Mesenchymal stem cell (in vitro differentiated cells and primary cell): ENCODE results near the gene RERE.

ENCODE experiments used
- DNase-seq: peaks from one replicate; pipeline ENCODE4 v3.0.0-alpha.2; 2013
- H2AFZ ChIP-seq: one replicate; pipeline ENCODE4 v1.6.1; 2013; ENCODE audit warnings: low read depth, mild to moderate bottlenecking, control low read depth, inconsistent platforms, low read length, moderate library complexity
- H2AK5ac ChIP-seq: 2 replicates; pipeline ENCODE4 v1.6.1; 2013; ENCODE audit warnings: low read length, moderate library complexity, mild to moderate bottlenecking, inconsistent platforms; ENCODE audit not compliant: severe bottlenecking
- H2BK120ac ChIP-seq: one replicate; pipeline ENCODE4 v1.6.1; 2013; ENCODE audit warnings: low read depth, mild to moderate bottlenecking, inconsistent platforms, low read length, moderate library complexity
- H2BK12ac ChIP-seq, 2 experiments: one replicate each; pipeline ENCODE4 v1.6.1; 2013; ENCODE audit warnings: inconsistent platforms in 2 of 2, low read length in 2 of 2, mild to moderate bottlenecking in 2 of 2, moderate library complexity in 2 of 2, control low read depth in 1 of 2
- H2BK15ac ChIP-seq: one replicate; pipeline ENCODE4 v1.6.1; 2013; ENCODE audit warnings: mild to moderate bottlenecking, low read depth, inconsistent platforms; ENCODE audit not compliant: poor library complexity, severe bottlenecking
- H2BK5ac ChIP-seq: 2 replicates; pipeline ENCODE4 v1.6.1; 2013; ENCODE audit warnings: low read depth, mild to moderate bottlenecking, low read length, control low read depth, inconsistent platforms; ENCODE audit not compliant: poor library complexity, severe bottlenecking
- H3K14ac ChIP-seq, 2 experiments: one replicate each; pipeline ENCODE4 v1.6.1; 2013; ENCODE audit warnings: inconsistent platforms in 2 of 2, low read length in 2 of 2, control low read depth in 1 of 2, mild to moderate bottlenecking in 1 of 2, moderate library complexity in 1 of 2
- H3K18ac ChIP-seq, 2 experiments: one replicate each; pipeline ENCODE4 v1.6.1; 2013; ENCODE audit warnings: inconsistent platforms in 2 of 2, low read length in 2 of 2, control low read depth in 1 of 2, low read depth in 1 of 2, mild to moderate bottlenecking in 1 of 2
- H3K23ac ChIP-seq, 2 experiments: one replicate each; pipeline ENCODE4 v1.6.1; 2013; ENCODE audit warnings: inconsistent platforms in 2 of 2, low read length in 2 of 2, mild to moderate bottlenecking in 2 of 2, moderate library complexity in 2 of 2, control low read depth in 1 of 2
- H3K27ac ChIP-seq: 2 replicates; pipeline ENCODE4 v1.5.1; 2013; ENCODE audit warnings: mild to moderate bottlenecking, moderate library complexity, low read length, control low read depth, inconsistent platforms; ENCODE audit not compliant: poor library complexity, severe bottlenecking
- H3K27me3 ChIP-seq, 2 experiments: 2 replicates each; pipeline versions ENCODE4 v1.6.1 to v1.7.0; 2013; ENCODE audit warnings: low read length in 2 of 2, mild to moderate bottlenecking in 2 of 2, moderate library complexity in 2 of 2, control low read depth in 1 of 2, inconsistent platforms in 1 of 2; ENCODE audit not compliant: control insufficient read depth in 1 of 2, insufficient read depth in 1 of 2
- H3K36me3 ChIP-seq, 2 experiments: 2 replicates each; pipeline versions ENCODE4 v1.6.1 to v1.7.0; 2013; ENCODE audit warnings: low read length in 2 of 2, control low read depth in 1 of 2, inconsistent platforms in 1 of 2, low read depth in 1 of 2, mild to moderate bottlenecking in 1 of 2; ENCODE audit not compliant: insufficient read depth in 2 of 2, control insufficient read depth in 1 of 2
- H3K4ac ChIP-seq, 2 experiments: one replicate each; pipeline ENCODE4 v1.6.1; 2013; ENCODE audit warnings: inconsistent platforms in 2 of 2, low read length in 2 of 2, mild to moderate bottlenecking in 2 of 2, moderate library complexity in 2 of 2, control low read depth in 1 of 2, low read depth in 1 of 2
- H3K4me1 ChIP-seq: 2 replicates; pipeline ENCODE4 v1.6.1; 2013; ENCODE audit warnings: low read depth, low read length, control low read depth; ENCODE audit not compliant: control insufficient read depth, insufficient read depth
- H3K4me2 ChIP-seq: 2 replicates; pipeline ENCODE4 v1.6.1; 2013; ENCODE audit warnings: low read length, mild to moderate bottlenecking, inconsistent platforms; ENCODE audit not compliant: poor library complexity, severe bottlenecking
- H3K4me3 ChIP-seq, 2 experiments: 2 replicates each; pipeline versions ENCODE4 v1.5.1 to v1.7.0; 2013; ENCODE audit warnings: low read length in 2 of 2, mild to moderate bottlenecking in 2 of 2, control low read depth in 1 of 2, low read depth in 1 of 2; ENCODE audit not compliant: insufficient read depth in 1 of 2
- H3K79me1 ChIP-seq: replicated peaks from 2 replicates; pipeline ENCODE4 v1.6.1; 2013; ENCODE audit warnings: mild to moderate bottlenecking, control low read depth, low read length, inconsistent platforms; ENCODE audit not compliant: poor library complexity, severe bottlenecking
- H3K9ac ChIP-seq: 2 replicates; pipeline ENCODE4 v1.7.0; 2013; ENCODE audit warnings: mild to moderate bottlenecking, low read length, moderate library complexity
- H3K9me3 ChIP-seq: 2 replicates; pipeline ENCODE4 v1.7.0; 2013; ENCODE audit warnings: mild to moderate bottlenecking, low read length; ENCODE audit not compliant: control insufficient read depth
- H4K8ac ChIP-seq: one replicate; pipeline ENCODE4 v1.6.1; 2013; ENCODE audit warnings: inconsistent platforms, mild to moderate bottlenecking, low read length, moderate library complexity
- H4K91ac ChIP-seq: one replicate; pipeline ENCODE4 v1.6.1; 2013; ENCODE audit warnings: mild to moderate bottlenecking, low read length, inconsistent platforms
- WGBS: methylation state at CpG from one replicate; pipeline ENCODE4 v1.1.7; 2013; ENCODE audit warnings: mixed read lengths; 5-methylcytosine and 5-hydroxymethylcytosine counted together

RERE gene

GRCh38 chr1:8524627-8525157, 292.7 kb downstream of the RERE start:
- Histone ChIP-seq H3K14ac (no peak overlapping the region), H2BK120ac (no peak overlapping the region), H4K8ac (no peak overlapping the region), H3K36me3 (peaks cover 5 to 6% of the 10 kb centered on the region in 2 experiments), H3K4ac (no peak overlapping the region), H4K91ac (no peak overlapping the region), H2BK12ac (no peak overlapping the region), H2BK15ac (no peak overlapping the region), H3K9me3 (no peaks in the 10 kb centered on the region), H3K27me3 (no peaks in the 10 kb centered on the region), H3K4me3 (peak overlapping the region in 1 of 2 experiments; percentile 88), H2AK5ac (no peak overlapping the region), H3K27ac (no peak overlapping the region), H3K79me1 (peaks cover 16% of the 10 kb centered on the region), H3K4me2 (no peak overlapping the region), H3K9ac (peak overlapping the region; percentile 91), H3K4me1 (peaks cover 5% of the 10 kb centered on the region), H2BK5ac (no peak overlapping the region), H3K23ac (no peak overlapping the region), H3K18ac (no peak overlapping the region), H2AFZ (no peak overlapping the region)
- WGBS: 61% methylated on average over 2 of the region's 2 CpGs
- no peak for DNase-seq

- no peak for DNase-seq
Observed at GRCh38 chr1:8523666-8524206, 293.7 kb downstream of the RERE start.

GRCh38 chr1:8520483-8520966, 296.9 kb downstream of the RERE start:
- Histone ChIP-seq H2BK5ac (no peak overlapping the region), H3K79me1 (peaks cover 30% of the 10 kb centered on the region), H2AFZ (no peak overlapping the region), H3K18ac (no peak overlapping the region), H3K14ac (no peak overlapping the region), H3K4ac (no peak overlapping the region), H3K9me3 (no peaks in the 10 kb centered on the region), H3K9ac (no peak overlapping the region), H4K8ac (no peak overlapping the region), H2BK12ac (no peak overlapping the region), H3K36me3 (peaks cover 5% of the 10 kb centered on the region in 2 experiments), H2BK120ac (no peak overlapping the region), H3K4me1 (peaks cover 8% of the 10 kb centered on the region), H3K27me3 (no peaks in the 10 kb centered on the region), H2BK15ac (no peak overlapping the region), H4K91ac (no peak overlapping the region), H3K4me2 (no peak overlapping the region), H3K23ac (no peak overlapping the region), H3K4me3 (no peak overlapping the region), H2AK5ac (no peak overlapping the region), H3K27ac (no peak overlapping the region)
- no peak for DNase-seq
- WGBS: 77% methylated on average over 5 of the region's 6 CpGs

More at GRCh38 chr1:8523666-8524206, 293.7 kb downstream of the RERE start:
- Histone ChIP-seq H3K36me3 (peaks cover 5% of the 10 kb centered on the region in 2 experiments), H2BK120ac (no peak overlapping the region), H3K9ac (peak overlapping the region; percentile 91), H3K27ac (no peak overlapping the region), H2BK5ac (no peak overlapping the region), H3K4me2 (no peak overlapping the region), H3K79me1 (peaks cover 20% of the 10 kb centered on the region), H3K4ac (no peak overlapping the region), H2BK12ac (no peak overlapping the region), H3K4me3 (peak overlapping the region in 1 of 2 experiments; percentile 36), H3K14ac (no peak overlapping the region), H3K23ac (no peak overlapping the region), H3K4me1 (peaks cover 5% of the 10 kb centered on the region), H2AK5ac (no peak overlapping the region), H4K8ac (no peak overlapping the region), H3K27me3 (no peaks in the 10 kb centered on the region), H3K9me3 (no peaks in the 10 kb centered on the region), H3K18ac (no peak overlapping the region), H2AFZ (no peak overlapping the region), H2BK15ac (no peak overlapping the region), H4K91ac (no peak overlapping the region)
- WGBS: 96% methylated on average over 4 of the region's 5 CpGs

- no peak overlapping the region for H2BK15ac ChIP-seq
- no peak overlapping the region for H3K27ac ChIP-seq
- H3K27me3 ChIP-seq: no peaks in the 10 kb centered on the region
- H3K4me2 ChIP-seq: no peak overlapping the region
- DNase-seq: no peak
- no peak overlapping the region for H4K91ac ChIP-seq
- peaks cover 37% of the 10 kb centered on the region for H3K79me1 ChIP-seq
- H3K9me3 ChIP-seq: no peaks in the 10 kb centered on the region
- WGBS: no CpG with 5 or more reads among the region's 1 CpG
- H3K9ac ChIP-seq: no peak overlapping the region
- H3K4me3 ChIP-seq: no peak overlapping the region
- H2BK12ac ChIP-seq: no peak overlapping the region
- H3K14ac ChIP-seq: no peak overlapping the region
- peaks cover 5% of the 10 kb centered on the region for H3K4me1 ChIP-seq
- no peak overlapping the region for H2BK5ac ChIP-seq
- H4K8ac ChIP-seq: no peak overlapping the region
- H3K4ac ChIP-seq: no peak overlapping the region
- no peak overlapping the region for H3K18ac ChIP-seq
- H2AK5ac ChIP-seq: no peak overlapping the region
- H2AFZ ChIP-seq: no peak overlapping the region
- peaks cover 5 to 9% of the 10 kb centered on the region in 2 experiments for H3K36me3 ChIP-seq
- no peak overlapping the region for H3K23ac ChIP-seq
- no peak overlapping the region for H2BK120ac ChIP-seq
Observed at GRCh38 chr1:8519167-8519566, 298.3 kb downstream of the RERE start.
